GM21447 (cell line): ENCODE measurements around the gene CDCA8.

ENCODE experiments used
- ATAC-seq: cut with Tn5 transposase; IDR thresholded peaks from one replicate; pipeline ENCODE4 v1.9.1; 2021; ENCODE audit not compliant: unreplicated experiment

Gene CDCA8

GRCh38 chr1:37714689-37715088 is 22.4 kb downstream of the CDCA8 start:
- no peak for ATAC-seq

GRCh38 chr1:37716321-37716720 is 24.0 kb downstream of the CDCA8 start:
- no peak for ATAC-seq

- no peak for ATAC-seq
Observed at GRCh38 chr1:37717631-37718030, 25.3 kb downstream of the CDCA8 start.

- ATAC-seq: no peak
Observed at GRCh38 chr1:37718181-37718900, 26.0 kb downstream of the CDCA8 start.

- ATAC-seq: no peak
Observed at GRCh38 chr1:37718901-37719571, 26.7 kb downstream of the CDCA8 start.

GRCh38 chr1:37719572-37720195 is 27.4 kb downstream of the CDCA8 start:
- no peak for ATAC-seq

GRCh38 chr1:37720231-37721130 is 28.2 kb downstream of the CDCA8 start:
- ATAC-seq: no peak

- ATAC-seq: no peak
Observed at GRCh38 chr1:37721565-37721964, 29.2 kb downstream of the CDCA8 start.

GRCh38 chr1:37722181-37723071 is 30.1 kb downstream of the CDCA8 start:
- ATAC-seq: no peak

- no peak for ATAC-seq
Observed at GRCh38 chr1:37723072-37723389, 30.7 kb downstream of the CDCA8 start.

- ATAC-seq: no peak
Observed at GRCh38 chr1:37723390-37724078, 31.2 kb downstream of the CDCA8 start.

GRCh38 chr1:37724575-37724974 is 32.3 kb downstream of the CDCA8 start:
- no peak for ATAC-seq

GRCh38 chr1:37725851-37726613 is 33.7 kb downstream of the CDCA8 start:
- no peak for ATAC-seq

GRCh38 chr1:37726751-37727585 is 34.7 kb downstream of the CDCA8 start:
- ATAC-seq: no peak

- no peak for ATAC-seq
Observed at GRCh38 chr1:37728416-37728815, 36.1 kb downstream of the CDCA8 start.

GRCh38 chr1:37730376-37730775 is 38.1 kb downstream of the CDCA8 start:
- no peak for ATAC-seq

GRCh38 chr1:37731312-37732019 is 39.1 kb downstream of the CDCA8 start:
- ATAC-seq: no peak
